ENCODE results near the gene PLEKHS1. TPM values are rescaled to one million over a fixed set of nuclear protein-coding genes. Genes with fewer than 3 reads are reported as not detected.
"Not testable (repeated sequence)": the region's sequence is repeated elsewhere in the genome, so short reads cannot be mapped to it uniquely, and the experiment has no call there.

Gene PLEKHS1
- total RNA-seq, 4 donors from 2014 or later, result not detected

- no peaks in the 10 kb centered on the region for H3K4me1 ChIP-seq
- intact Hi-C loops (cut with DNase I; ENCODE audit: low total_unique reads) (no loop called here), in situ Hi-C loops (cut with MboI; ENCODE audit: low sequenced_read_pairs in 4 of 4) (no loop called here)
- DNase-seq (no peak), ATAC-seq (no peak)
- TF ChIP-seq POLR2A (IDR thresholded peaks at IDR 0.05), result no peak
- TF ChIP-seq CTCF (IDR thresholded peaks at IDR 0.05 in 4 of 5, conservative IDR thresholded peaks at IDR 0.05 in 1 of 5), result no peak
- H3K27ac ChIP-seq, result no peak overlapping the region
- no peaks in the 10 kb centered on the region for H3K36me3 ChIP-seq
- no peaks in the 10 kb centered on the region for H3K27me3 ChIP-seq
- no peak overlapping the region for H3K4me3 ChIP-seq
- no peaks in the 10 kb centered on the region for H3K9me3 ChIP-seq
Measured at GRCh38 chr10:113762083-113762482, 10.6 kb downstream of the PLEKHS1 start.

- TF ChIP-seq CTCF (IDR thresholded peaks at IDR 0.05 in 4 of 5, conservative IDR thresholded peaks at IDR 0.05 in 1 of 5) (no peak), POLR2A (IDR thresholded peaks at IDR 0.05) (no peak)
- intact Hi-C loops (cut with DNase I; ENCODE audit: low total_unique reads), result no loop called here
- Histone ChIP-seq H3K4me3 (no peak overlapping the region), H3K36me3 (no peaks in the 10 kb centered on the region), H3K27ac (no peak overlapping the region), H3K9me3 (no peaks in the 10 kb centered on the region), H3K27me3 (no peaks in the 10 kb centered on the region), H3K4me1 (no peaks in the 10 kb centered on the region)
- DNase-seq (no peak), ATAC-seq (no peak)
- in situ Hi-C loops (cut with MboI; ENCODE audit: low sequenced_read_pairs in 4 of 4), result no loop called here
Measured at GRCh38 chr10:113764582-113764981, 13.1 kb downstream of the PLEKHS1 start.

GRCh38 chr10:113765910-113766309 lies 14.4 kb downstream of the PLEKHS1 start:
- TF ChIP-seq POLR2A (IDR thresholded peaks at IDR 0.05) (no peak), CTCF (IDR thresholded peaks at IDR 0.05 in 4 of 5, conservative IDR thresholded peaks at IDR 0.05 in 1 of 5) (no peak)
- no peak overlapping the region for H3K4me3 ChIP-seq
- no peaks in the 10 kb centered on the region for H3K4me1 ChIP-seq
- DNase-seq (no peak), ATAC-seq (no peak)
- H3K9me3 ChIP-seq, result no peaks in the 10 kb centered on the region
- H3K27ac ChIP-seq, result no peak overlapping the region
- H3K27me3 ChIP-seq, result no peaks in the 10 kb centered on the region
- intact Hi-C loops (cut with DNase I; ENCODE audit: low total_unique reads), result no loop called here
- in situ Hi-C loops (cut with MboI; ENCODE audit: low sequenced_read_pairs in 4 of 4), result no loop called here
- H3K36me3 ChIP-seq, result no peaks in the 10 kb centered on the region

GRCh38 chr10:113767222-113767621 lies 15.7 kb downstream of the PLEKHS1 start:
- no peak for TF ChIP-seq CTCF (IDR thresholded peaks at IDR 0.05 in 4 of 5, conservative IDR thresholded peaks at IDR 0.05 in 1 of 5)
- TF ChIP-seq POLR2A (IDR thresholded peaks at IDR 0.05), result no peak
- no peak for ATAC-seq
- H3K27ac ChIP-seq, result no peak overlapping the region
- DNase-seq, result no peak
- no peaks in the 10 kb centered on the region for H3K36me3 ChIP-seq
- no peaks in the 10 kb centered on the region for H3K9me3 ChIP-seq
- H3K27me3 ChIP-seq, result no peaks in the 10 kb centered on the region
- in situ Hi-C loops (cut with MboI; ENCODE audit: low sequenced_read_pairs in 4 of 4) (no loop called here), intact Hi-C loops (cut with DNase I; ENCODE audit: low total_unique reads) (no loop called here)
- no peaks in the 10 kb centered on the region for H3K4me1 ChIP-seq
- H3K4me3 ChIP-seq, result no peak overlapping the region

GRCh38 chr10:113770346-113770745 lies 18.9 kb downstream of the PLEKHS1 start:
- Histone ChIP-seq H3K27me3 (no peaks in the 10 kb centered on the region), H3K9me3 (no peaks in the 10 kb centered on the region), H3K27ac (no peak overlapping the region), H3K36me3 (no peaks in the 10 kb centered on the region), H3K4me3 (no peak overlapping the region), H3K4me1 (no peaks in the 10 kb centered on the region)
- intact Hi-C loops (cut with DNase I; ENCODE audit: low total_unique reads) (no loop called here), in situ Hi-C loops (cut with MboI; ENCODE audit: low sequenced_read_pairs in 4 of 4) (no loop called here)
- TF ChIP-seq CTCF (IDR thresholded peaks at IDR 0.05 in 4 of 5, conservative IDR thresholded peaks at IDR 0.05 in 1 of 5), result no peak
- TF ChIP-seq POLR2A (IDR thresholded peaks at IDR 0.05), result no peak
- ATAC-seq, result peak; percentile 50 to 90
- DNase-seq, result no peak

- intact Hi-C loops (cut with DNase I; ENCODE audit: low total_unique reads); H3K4me3 ChIP-seq; H3K9me3 ChIP-seq; H3K4me1 ChIP-seq; H3K27me3 ChIP-seq; ATAC-seq; H3K36me3 ChIP-seq; in situ Hi-C loops (cut with MboI; ENCODE audit: low sequenced_read_pairs in 4 of 4); DNase-seq; H3K27ac ChIP-seq: not testable (repeated sequence)
Measured at GRCh38 chr10:113771131-113771530, 19.6 kb downstream of the PLEKHS1 start.
